Measurements from ENCODE around the gene NECAB3. TPM values are rescaled to one million over a fixed set of nuclear protein-coding genes. Genes with fewer than 3 reads are reported as not detected.

The NECAB3 gene
- total and polyA plus RNA-seq, 2 donors (not counting 3 experiments of a cell fraction or from before 2014, with no cell fraction given) = 18.1 to 22.4 TPM

- intact Hi-C loops (cut with micrococcal nuclease) = loop anchor here (5.0 kb wide), 1 partner anchor 133 kb away; no protein-coding TSS in a partner anchor
Measured at GRCh38 chr20:33650111-33650752, 24.0 kb downstream of the NECAB3 start.

More at GRCh38 chr20:33650111-33650752, 24.0 kb downstream of the NECAB3 start:
- Histone ChIP-seq H3K36me3 (ENCODE audit: control insufficient read depth in 2 of 2, extremely low read depth in 1 of 2, insufficient read depth in 2 of 2, low read length in 2 of 2) (peaks cover 3 to 5% of the 10 kb centered on the region in 2 experiments), H3K9ac (replicated peaks; ENCODE audit: extremely low read depth, insufficient read depth, low read length) (no peak overlapping the region), H3K79me2 (ENCODE audit: control insufficient read depth, insufficient read depth, low read length) (no peaks in the 10 kb centered on the region), H3K9me1 (replicated peaks; ENCODE audit: control insufficient read depth, extremely low read depth, insufficient read depth, low read length) (no peaks in the 10 kb centered on the region), H3K4me2 (ENCODE audit: insufficient read depth, low read length) (no peak overlapping the region), H3K4me1 (ENCODE audit: control insufficient read depth, extremely low read depth, insufficient read depth, low read length) (no peaks in the 10 kb centered on the region), H4K20me1 (replicated peaks; ENCODE audit: control insufficient read depth, extremely low read depth, insufficient read depth, low read length) (no peaks in the 10 kb centered on the region), H3K4me3 (replicated peaks in 1 of 3; ENCODE audit: insufficient read depth in 1 of 3, low read depth in 1 of 3, low read length in 3 of 3) (no peak overlapping the region), H3K27me3 (ENCODE audit: control insufficient read depth in 2 of 2, insufficient read depth in 2 of 2, low read length in 2 of 2) (no peaks in the 10 kb centered on the region), H2AFZ (ENCODE audit: low read depth, low read length) (no peak overlapping the region), H3K9me3 (replicated peaks; ENCODE audit: control insufficient read depth, insufficient read depth, low read length) (no peaks in the 10 kb centered on the region), H3K27ac (ENCODE audit: insufficient read depth, low read depth, low read length) (no peak overlapping the region)
- ChIA-PET CTCF (interaction anchor here (0.7 to 5.2 kb wide), 3 partner anchors 18 to 487 kb away, joined by 3 to 58 read pairs (median 3); no protein-coding TSS in a partner anchor), POLR2A (no interaction called here)
- no TSS peak for BruUV-seq (replicated peaks)
- dilution Hi-C loops (cut with MboI; ENCODE audit: extremely low pct_ligation_motif_present, low sequenced_read_pairs) = no loop called here
- FAIRE-seq (no peak), DNase-seq (ENCODE audit: low read depth, low spot score) (no peak)
- TF ChIP-seq EZH2 (IDR thresholded peaks at IDR 0.05; ENCODE audit: borderline replicate concordance, low read depth, low read length, severe bottlenecking) (no peak), POLR2A (IDR thresholded peaks at IDR 0.05; ENCODE audit: low read depth, low read length) (no peak), FOS (IDR thresholded peaks at IDR 0.05; ENCODE audit: borderline replicate concordance, insufficient read depth, low read length) (no peak), JUN (IDR thresholded peaks at IDR 0.05; ENCODE audit: borderline replicate concordance, insufficient read depth, insufficient read length, low read depth) (no peak), MAX (IDR thresholded peaks at IDR 0.05; ENCODE audit: insufficient read depth, insufficient read length) (no peak), POLR2AphosphoS5 (IDR thresholded peaks at IDR 0.05; ENCODE audit: insufficient read depth, low read depth, low read length) (no peak), GATA2 (IDR thresholded peaks at IDR 0.05; ENCODE audit: insufficient read depth, insufficient read length, low read depth, low read length) (no peak), CTCF (IDR thresholded peaks at IDR 0.05; ENCODE audit: extremely low read depth in 1 of 2, insufficient read depth in 1 of 2, low read depth in 1 of 2, low read length in 2 of 2) (no peak), MYC (IDR thresholded peaks at IDR 0.05; ENCODE audit: low read depth, low read length) (no peak)

All from endothelial cell of umbilical vein (primary cell).